ENCODE data around the gene RAB20.
"Not testable (repeated sequence)": the region's sequence is repeated elsewhere in the genome, so short reads cannot be mapped to it uniquely, and the experiment has no call there.

DNA sequence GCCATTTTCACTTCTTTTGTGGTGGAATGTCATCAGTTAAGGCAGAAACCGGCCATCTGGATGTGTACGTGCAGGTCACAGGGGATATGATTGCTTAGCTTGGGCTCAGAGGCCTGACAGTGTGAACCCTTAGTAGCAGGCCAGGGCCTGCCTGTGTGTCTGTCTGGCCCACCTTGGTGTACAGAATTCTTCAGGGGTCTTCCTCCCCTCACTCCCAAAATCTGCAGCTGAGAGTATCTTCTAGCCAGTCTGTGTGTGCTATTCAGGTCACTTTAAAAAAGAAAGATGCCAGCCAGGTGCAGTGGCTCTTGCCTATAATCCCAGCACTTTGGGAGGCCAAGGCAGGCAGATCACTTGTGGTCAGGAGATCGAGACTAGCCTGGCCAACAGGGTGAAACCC is 74.6 kb downstream of the RAB20 start:
- TF ChIP-seq CTCF, POLR2A (IDR thresholded peaks at IDR 0.05): not testable (repeated sequence)

Data from lower leg skin (tissue), 3 donors.